Lung (tissue), 12 donors: ENCODE data around the gene PBX3. TPM values are rescaled to one million over a fixed set of nuclear protein-coding genes. Genes with fewer than 3 reads are reported as not detected.

Experiments used
- ATAC-seq: fragments of 200-7000 bp; cut with Tn5 transposase; one replicate; pipeline ENCODE4 v1.9.1; 2020; ENCODE audit warnings: moderate number of reproducible peaks; ENCODE audit not compliant: insufficient read depth, low FRiP score
- DNase-seq, 3 donors: peaks; one replicate each; pipeline ENCODE4 v3.0.0-alpha.2; 2013 to 2017
- H3K27ac ChIP-seq, 2 donors: one replicate each; pipeline ENCODE4 v1.5.1; 2013; ENCODE audit warnings: mild to moderate bottlenecking in 2 of 2, moderate library complexity in 2 of 2, control low read depth in 1 of 2, inconsistent platforms in 1 of 2, low read depth in 1 of 2, low read length in 1 of 2
- H3K27me3 ChIP-seq, 3 donors: one replicate each; pipeline ENCODE4 v1.5.1; 2013; ENCODE audit warnings: low read length in 2 of 3; ENCODE audit not compliant: control insufficient read depth in 3 of 3, insufficient read depth in 3 of 3
- H3K36me3 ChIP-seq, 4 donors: one replicate each; pipeline ENCODE4 v1.5.1; 2013; ENCODE audit warnings: low read length in 4 of 4, mild to moderate bottlenecking in 1 of 4, moderate library complexity in 1 of 4; ENCODE audit not compliant: control insufficient read depth in 4 of 4, insufficient read depth in 4 of 4
- H3K4me1 ChIP-seq, 5 donors: one replicate each; pipeline ENCODE4 v1.5.1; 2013; ENCODE audit warnings: low read length in 5 of 5, mild to moderate bottlenecking in 2 of 5, moderate library complexity in 1 of 5; ENCODE audit not compliant: control insufficient read depth in 5 of 5, insufficient read depth in 5 of 5
- H3K4me3 ChIP-seq: one replicate; pipeline ENCODE4 v1.5.1; 2013; ENCODE audit warnings: mild to moderate bottlenecking, control low read depth, moderate library complexity
- H3K9ac ChIP-seq, 2 donors: one replicate each; pipeline ENCODE4 v1.5.1; 2013; ENCODE audit warnings: low read length in 2 of 2, control low read depth in 1 of 2; ENCODE audit not compliant: insufficient read depth in 1 of 2
- H3K9me3 ChIP-seq, 4 donors: one replicate each; pipeline ENCODE4 v1.5.1; 2013; ENCODE audit warnings: low read length in 3 of 4, mild to moderate bottlenecking in 1 of 4, moderate library complexity in 1 of 4; ENCODE audit not compliant: control insufficient read depth in 4 of 4, insufficient read depth in 3 of 4
- WGBS, 2 donors: extraction: QIAGEN DNeasy Blood & Tissue Kit; methylation state at CpG; one replicate each; pipeline ENCODE4 v1.1.7; 2013; 5-methylcytosine and 5-hydroxymethylcytosine counted together
- polyA plus RNA-seq, 2 donors: library from polyadenylated mRNA; stranded (reverse); fragments of 200-250 nt; gene quantifications; one replicate each; pipeline ENCODE4 v1.2.1, GENCODE V29; 2013
- total RNA-seq, 2 donors: library from RNA; depleted of rRNA in 1 of 2; stranded (reverse); fragments of >200 nt in 1 of 2; gene quantifications; one replicate each; pipeline ENCODE4 v1.2.1, GENCODE V29; 2014 to 2021
- TF ChIP-seq, protein P1 (sequence below): IDR thresholded peaks from 2 replicates; pipeline ENCODE4 v1.5.1; 2012; ENCODE audit warnings: mild to moderate bottlenecking; ENCODE audit errors: control extremely low read depth, extremely low read depth
- donor health status: control.
- donor health status: control.
- donor health status: Bipolar disorder and iron deficiency.
- donor health status: healthy.
- donor health status: DM: yes; HTN: yes; CAD: no.

The PBX3 gene
- total and polyA plus RNA-seq, 4 donors = 8.6 to 60.4 (median 26.4) TPM

DNA sequence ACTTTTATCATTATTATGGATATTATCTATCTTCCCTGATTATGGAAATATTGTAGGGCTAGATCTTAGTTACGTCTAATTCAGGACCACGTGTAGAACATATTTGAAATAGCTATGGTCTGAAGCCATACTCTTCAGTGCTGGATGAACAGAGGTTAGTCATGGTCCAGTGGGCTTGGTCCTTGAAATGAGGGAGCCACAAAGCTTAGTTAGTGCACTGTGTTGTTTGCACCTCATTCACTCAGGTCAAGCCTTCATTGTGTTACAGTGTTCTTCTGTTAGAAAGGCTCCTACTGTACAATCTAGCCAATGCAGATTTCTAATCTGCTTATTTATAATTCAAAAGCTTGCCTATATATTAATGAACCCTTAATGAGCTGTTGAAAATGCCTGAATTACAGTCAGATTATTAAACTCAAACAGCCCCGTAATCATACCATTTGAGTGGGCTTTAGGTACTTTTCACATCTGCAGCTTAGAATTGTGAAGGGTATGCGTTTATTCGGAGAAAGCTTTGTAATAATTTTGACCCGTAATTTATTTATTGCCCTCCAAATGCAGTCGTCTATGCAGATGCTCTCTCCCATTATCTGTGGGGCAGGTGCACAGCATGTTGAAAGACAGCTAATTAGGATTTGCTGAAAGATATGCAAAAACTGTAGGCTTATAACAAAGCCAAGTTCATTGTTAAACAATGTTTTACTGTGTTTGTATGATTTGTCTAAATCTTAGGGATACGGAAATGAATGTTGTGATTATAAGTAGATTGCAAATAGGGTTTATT is 164.9 kb downstream of the PBX3 start:
- H3K36me3 ChIP-seq = peaks cover 0 to 6% (median under 1%) of the 10 kb centered on the region in 4 donors
- peaks cover 0 to 8% (median 7%) of the 10 kb centered on the region in 5 donors for H3K4me1 ChIP-seq
- H3K27ac ChIP-seq = no peak overlapping the region
- no peak overlapping the region for H3K4me3 ChIP-seq
- H3K9ac ChIP-seq = no peak overlapping the region
- TF ChIP-seq, protein P1, sequence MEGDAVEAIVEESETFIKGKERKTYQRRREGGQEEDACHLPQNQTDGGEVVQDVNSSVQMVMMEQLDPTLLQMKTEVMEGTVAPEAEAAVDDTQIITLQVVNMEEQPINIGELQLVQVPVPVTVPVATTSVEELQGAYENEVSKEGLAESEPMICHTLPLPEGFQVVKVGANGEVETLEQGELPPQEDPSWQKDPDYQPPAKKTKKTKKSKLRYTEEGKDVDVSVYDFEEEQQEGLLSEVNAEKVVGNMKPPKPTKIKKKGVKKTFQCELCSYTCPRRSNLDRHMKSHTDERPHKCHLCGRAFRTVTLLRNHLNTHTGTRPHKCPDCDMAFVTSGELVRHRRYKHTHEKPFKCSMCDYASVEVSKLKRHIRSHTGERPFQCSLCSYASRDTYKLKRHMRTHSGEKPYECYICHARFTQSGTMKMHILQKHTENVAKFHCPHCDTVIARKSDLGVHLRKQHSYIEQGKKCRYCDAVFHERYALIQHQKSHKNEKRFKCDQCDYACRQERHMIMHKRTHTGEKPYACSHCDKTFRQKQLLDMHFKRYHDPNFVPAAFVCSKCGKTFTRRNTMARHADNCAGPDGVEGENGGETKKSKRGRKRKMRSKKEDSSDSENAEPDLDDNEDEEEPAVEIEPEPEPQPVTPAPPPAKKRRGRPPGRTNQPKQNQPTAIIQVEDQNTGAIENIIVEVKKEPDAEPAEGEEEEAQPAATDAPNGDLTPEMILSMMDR = no peak
- 93% methylated on average over 8 of the region's 8 CpGs for WGBS, 2 donors
- no peaks in the 10 kb centered on the region for H3K9me3 ChIP-seq
- no peak for DNase-seq
- no peak for ATAC-seq
- no peaks in the 10 kb centered on the region for H3K27me3 ChIP-seq

DNA sequence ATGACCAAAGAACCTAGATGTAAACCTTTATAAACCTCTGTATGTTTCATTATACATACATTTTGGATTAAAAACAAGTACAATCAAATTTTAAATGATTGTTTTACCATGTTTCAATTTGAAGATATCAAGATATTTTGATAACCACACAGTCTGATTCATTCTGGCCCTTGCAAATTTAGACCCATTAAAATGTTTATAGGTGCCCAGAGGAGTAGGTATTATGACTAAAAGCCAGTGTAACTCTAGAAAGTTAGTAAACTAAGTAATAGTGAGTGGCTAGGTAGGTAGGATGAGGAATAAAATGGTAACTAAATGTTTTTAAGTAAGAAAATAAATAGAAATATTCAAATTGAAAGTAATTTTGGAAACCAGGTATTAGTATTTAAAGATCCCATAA is 165.5 kb downstream of the PBX3 start:
- Histone ChIP-seq H3K27ac (no peak overlapping the region), H3K4me1 (peaks cover 0 to 8% (median 7%) of the 10 kb centered on the region in 5 donors), H3K27me3 (no peaks in the 10 kb centered on the region), H3K9me3 (no peaks in the 10 kb centered on the region), H3K4me3 (no peak overlapping the region), H3K9ac (no peak overlapping the region), H3K36me3 (peaks cover 0 to 8% (median 2%) of the 10 kb centered on the region in 4 donors)
- ATAC-seq (no peak), DNase-seq (no peak)
- TF ChIP-seq, protein P1 = no peak

DNA sequence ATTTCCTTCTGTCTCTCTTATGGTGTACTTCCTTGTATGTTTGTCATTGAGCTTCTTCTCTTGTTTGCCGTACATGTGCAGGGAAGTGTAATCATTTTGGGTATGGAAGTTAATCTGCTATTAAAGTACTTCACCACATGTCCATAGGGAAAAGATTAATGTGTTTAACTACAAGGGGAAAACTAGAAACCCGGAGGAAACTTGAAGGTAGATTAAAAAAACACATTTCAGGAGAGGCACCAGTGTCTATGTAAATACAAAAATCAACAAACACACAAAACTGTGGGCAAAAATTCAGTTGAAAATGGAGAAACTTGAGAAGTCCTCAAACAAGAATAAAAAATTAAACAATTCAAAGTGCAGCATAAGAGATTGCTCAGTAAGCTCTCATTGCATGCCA is 166.4 kb downstream of the PBX3 start:
- TF ChIP-seq, protein P1 = no peak
- no peak overlapping the region for H3K4me3 ChIP-seq
- H3K9me3 ChIP-seq = no peaks in the 10 kb centered on the region
- no peak overlapping the region for H3K9ac ChIP-seq
- DNase-seq (peak in 1 of 3 donors; percentile 25), ATAC-seq (no peak)
- WGBS, 2 donors = 64 to 87% methylated on average over 2 of the region's 2 CpGs
- no peaks in the 10 kb centered on the region for H3K27me3 ChIP-seq
- peaks cover 0 to 8% (median 2%) of the 10 kb centered on the region in 4 donors for H3K36me3 ChIP-seq
- H3K27ac ChIP-seq = no peak overlapping the region
- peaks cover 0 to 8% (median 7%) of the 10 kb centered on the region in 5 donors for H3K4me1 ChIP-seq
